ENCODE results near the gene KISS1R. TPM values are rescaled to one million over a fixed set of nuclear protein-coding genes. Genes with fewer than 3 reads are reported as not detected.

The KISS1R gene
- total RNA-seq, 1 donor = not detected

GRCh38 chr19:945401-946252 is 28.5 kb downstream of the KISS1R start:
- no peak overlapping the region for H3K4me3 ChIP-seq (ENCODE audit: low read depth, low read length)
- TF ChIP-seq, protein P1, sequence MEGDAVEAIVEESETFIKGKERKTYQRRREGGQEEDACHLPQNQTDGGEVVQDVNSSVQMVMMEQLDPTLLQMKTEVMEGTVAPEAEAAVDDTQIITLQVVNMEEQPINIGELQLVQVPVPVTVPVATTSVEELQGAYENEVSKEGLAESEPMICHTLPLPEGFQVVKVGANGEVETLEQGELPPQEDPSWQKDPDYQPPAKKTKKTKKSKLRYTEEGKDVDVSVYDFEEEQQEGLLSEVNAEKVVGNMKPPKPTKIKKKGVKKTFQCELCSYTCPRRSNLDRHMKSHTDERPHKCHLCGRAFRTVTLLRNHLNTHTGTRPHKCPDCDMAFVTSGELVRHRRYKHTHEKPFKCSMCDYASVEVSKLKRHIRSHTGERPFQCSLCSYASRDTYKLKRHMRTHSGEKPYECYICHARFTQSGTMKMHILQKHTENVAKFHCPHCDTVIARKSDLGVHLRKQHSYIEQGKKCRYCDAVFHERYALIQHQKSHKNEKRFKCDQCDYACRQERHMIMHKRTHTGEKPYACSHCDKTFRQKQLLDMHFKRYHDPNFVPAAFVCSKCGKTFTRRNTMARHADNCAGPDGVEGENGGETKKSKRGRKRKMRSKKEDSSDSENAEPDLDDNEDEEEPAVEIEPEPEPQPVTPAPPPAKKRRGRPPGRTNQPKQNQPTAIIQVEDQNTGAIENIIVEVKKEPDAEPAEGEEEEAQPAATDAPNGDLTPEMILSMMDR (IDR thresholded peaks at IDR 0.05; ENCODE audit: insufficient read depth, low read length) = no peak
- no peak for DNase-seq (ENCODE audit: low read depth)

- TF ChIP-seq, protein P1 (IDR thresholded peaks at IDR 0.05; ENCODE audit: insufficient read depth, low read length) = no peak
- no peak overlapping the region for H3K4me3 ChIP-seq (ENCODE audit: low read depth, low read length)
- DNase-seq (ENCODE audit: low read depth) = no peak
These were observed 30.1 kb downstream of the KISS1R start for GRCh38 chr19:947090-947706.

DNA sequence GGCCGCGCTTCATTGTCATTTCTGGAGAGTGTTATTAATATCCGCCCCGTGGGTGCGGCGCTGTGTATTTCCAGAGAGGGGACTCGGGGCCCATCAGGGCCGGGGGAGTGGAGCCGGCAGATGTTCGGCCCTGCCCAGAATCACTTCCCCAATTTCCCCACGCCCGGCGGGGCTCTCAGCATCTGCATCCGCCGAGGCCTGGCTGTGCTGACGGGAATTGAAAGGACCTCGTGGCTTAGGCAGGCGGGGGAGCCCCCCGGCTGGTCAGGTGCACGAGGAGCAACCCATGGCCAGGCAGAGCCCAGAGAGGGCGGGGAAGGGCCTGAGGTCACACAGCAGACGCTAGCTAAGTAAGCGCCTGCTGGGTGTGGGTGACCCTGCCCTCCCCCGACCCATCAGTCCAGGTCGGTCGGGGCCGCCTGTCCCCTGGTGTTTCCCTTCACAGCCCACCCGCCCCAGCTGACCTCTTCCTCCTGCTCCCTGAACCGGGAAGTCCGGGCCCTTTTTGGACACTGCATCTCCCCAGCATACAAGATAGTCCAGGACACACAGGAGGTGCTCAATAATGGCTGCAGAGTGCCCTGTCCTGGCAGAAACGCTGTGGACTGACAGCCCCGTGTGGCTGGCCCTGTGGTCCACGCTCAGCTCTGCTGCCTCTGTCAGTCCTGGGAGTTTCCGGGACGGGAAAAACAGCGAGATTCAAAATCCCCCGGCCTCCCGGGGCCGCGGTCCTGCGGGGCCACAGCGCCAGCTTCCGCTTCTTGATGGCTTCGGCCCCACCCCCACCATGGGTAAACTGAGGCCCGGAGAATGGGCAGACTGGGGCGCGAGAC is 30.8 kb downstream of the KISS1R start:
- TF ChIP-seq, protein P1 (IDR thresholded peaks at IDR 0.05; ENCODE audit: insufficient read depth, low read length) = no peak
- DNase-seq (ENCODE audit: low read depth) = no peak

DNA sequence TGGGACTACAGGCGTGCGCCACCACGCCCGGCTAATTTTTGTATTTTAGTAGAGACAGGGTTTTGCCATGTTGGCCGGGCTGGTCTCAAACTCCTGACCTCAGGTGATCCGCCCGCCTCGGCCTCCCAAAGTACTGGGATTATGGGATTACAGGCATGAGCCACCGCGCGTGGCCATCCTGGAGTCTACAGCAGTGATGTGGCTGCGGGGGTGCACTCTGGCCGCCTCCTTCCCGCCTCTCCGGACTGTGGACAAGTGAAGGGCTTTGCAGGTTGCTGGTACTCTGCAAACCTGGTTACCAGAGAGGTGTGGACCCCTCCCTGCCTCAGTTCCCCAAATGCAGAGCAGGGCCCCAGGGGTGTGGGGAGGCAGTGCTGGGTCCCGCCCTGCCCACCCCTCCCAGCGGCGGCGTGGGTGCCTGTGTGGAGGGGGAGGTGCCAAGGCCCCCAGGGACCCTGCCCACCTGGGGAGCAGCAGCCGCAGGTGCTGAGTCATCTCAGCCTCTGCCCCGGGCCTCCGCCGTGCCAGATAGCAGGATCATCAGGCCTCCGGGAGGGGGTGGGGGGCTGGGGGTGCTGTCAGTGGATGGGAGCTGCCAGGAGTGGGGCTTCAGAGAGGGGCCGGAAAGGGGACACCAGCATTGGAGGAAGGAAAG is 31.8 kb downstream of the KISS1R start:
- no peak overlapping the region for H3K4me3 ChIP-seq (ENCODE audit: low read depth, low read length)
- DNase-seq (ENCODE audit: low read depth) = no peak
- TF ChIP-seq, protein P1 (IDR thresholded peaks at IDR 0.05; ENCODE audit: insufficient read depth, low read length) = no peak

More for the DNA sequence above, 30.8 kb downstream of the KISS1R start:
- H3K4me3 ChIP-seq (ENCODE audit: low read depth, low read length) = no peak overlapping the region

GRCh38 chr19:950352-951066 is 33.4 kb downstream of the KISS1R start:
- no peak overlapping the region for H3K4me3 ChIP-seq (ENCODE audit: low read depth, low read length)

More at GRCh38 chr19:950352-951066, 33.4 kb downstream of the KISS1R start:
- TF ChIP-seq, protein P1 (IDR thresholded peaks at IDR 0.05; ENCODE audit: insufficient read depth, low read length) = no peak
- DNase-seq (ENCODE audit: low read depth) = no peak

All from fibroblast of the aortic adventitia (primary cell).